ENCODE results near the gene DNAJB14.
A peak's percentile ranks its signal among the peaks of the same experiment; 100 is the strongest.

DNAJB14 gene

GRCh38 chr4:99943904-99944437 is 2.4 kb downstream of the DNAJB14 start:
- DNase-seq (ENCODE audit: low spot score): no peak

- DNase-seq (ENCODE audit: low spot score): no peak
These were observed 8.1 kb downstream of the DNAJB14 start for GRCh38 chr4:99938243-99938753.

- DNase-seq (ENCODE audit: low spot score): no peak
These were observed 11.5 kb downstream of the DNAJB14 start for GRCh38 chr4:99934891-99935290.

- DNase-seq (ENCODE audit: low spot score): no peak
These were observed 18.9 kb downstream of the DNAJB14 start for GRCh38 chr4:99927566-99927965.

GRCh38 chr4:99921174-99921573 is 25.2 kb downstream of the DNAJB14 start:
- DNase-seq (ENCODE audit: low spot score): no peak

GRCh38 chr4:99918656-99919055 is 27.8 kb downstream of the DNAJB14 start:
- DNase-seq (ENCODE audit: low spot score): no peak

GRCh38 chr4:99917575-99917974 is 28.8 kb downstream of the DNAJB14 start:
- DNase-seq (ENCODE audit: low spot score): no peak

- DNase-seq (ENCODE audit: low spot score): no peak
These were observed 31.0 kb downstream of the DNAJB14 start for GRCh38 chr4:99915449-99915848.

- DNase-seq (ENCODE audit: low spot score): no peak
These were observed 51.4 kb downstream of the DNAJB14 start for GRCh38 chr4:99894998-99895397.

- peak; percentile 95 for DNase-seq (ENCODE audit: low spot score)
These were observed 52.0 kb downstream of the DNAJB14 start, which contains the start of gene LAMTOR3 for GRCh38 chr4:99894161-99894997. Gene LAMTOR3 (minus strand): TSS chr4:99894427. CDS start chr4:99893963, 464 bp downstream.

GRCh38 chr4:99893839-99894160 is 52.6 kb downstream of the DNAJB14 start:
- no peak for DNase-seq (ENCODE audit: low spot score)

- DNase-seq (ENCODE audit: low spot score): no peak
These were observed 53.4 kb downstream of the DNAJB14 start for GRCh38 chr4:99893029-99893428.

- DNase-seq (ENCODE audit: low spot score): no peak
These were observed 55.1 kb downstream of the DNAJB14 start for GRCh38 chr4:99891351-99891750.

GRCh38 chr4:99887837-99888236 is 58.6 kb downstream of the DNAJB14 start:
- peak; percentile 29 for DNase-seq (ENCODE audit: low spot score)

- no peak for DNase-seq (ENCODE audit: low spot score)
These were observed 60.3 kb downstream of the DNAJB14 start for GRCh38 chr4:99886146-99886545.

GRCh38 chr4:99885687-99886086 is 60.7 kb downstream of the DNAJB14 start:
- no peak for DNase-seq (ENCODE audit: low spot score)

- peak; percentile 31 for DNase-seq (ENCODE audit: low spot score)
These were observed 61.3 kb downstream of the DNAJB14 start for GRCh38 chr4:99885063-99885664.

GRCh38 chr4:99879458-99879857 is 67.0 kb downstream of the DNAJB14 start:
- DNase-seq (ENCODE audit: low spot score): no peak

GRCh38 chr4:99878604-99879003 is 67.8 kb downstream of the DNAJB14 start:
- no peak for DNase-seq (ENCODE audit: low spot score)

- DNase-seq (ENCODE audit: low spot score): no peak
These were observed 69.5 kb downstream of the DNAJB14 start for GRCh38 chr4:99876946-99877345.

GRCh38 chr4:99875071-99875470 is 71.3 kb downstream of the DNAJB14 start:
- no peak for DNase-seq (ENCODE audit: low spot score)

GRCh38 chr4:99872570-99872969 is 73.8 kb downstream of the DNAJB14 start:
- no peak for DNase-seq (ENCODE audit: low spot score)

- DNase-seq (ENCODE audit: low spot score): no peak
These were observed 78.3 kb downstream of the DNAJB14 start for GRCh38 chr4:99868126-99868596.

Data from cerebellar cortex (tissue), 1 donor.